GM20431 (cell line): ENCODE data around the gene MCRS1.
"Not testable (repeated sequence)": the region's sequence is repeated elsewhere in the genome, so short reads cannot be mapped to it uniquely, and the experiment has no call there.

ENCODE experiments used
- in situ Hi-C: fragments of 300-500 bp; cut with MseI, MboI; formaldehyde crosslinking; loops from one replicate; pipeline ENCODE4 v1.15.0; 2020; ENCODE audit warnings: low sequenced_read_pairs; ENCODE audit not compliant: unreplicated experiment

MCRS1 gene

GRCh38 chr12:49567611-49568441 is at the start of gene MCRS1:
Gene MCRS1, minus strand, starts transcription at chr12:49568142. Its CDS starts 1,411 bp downstream, at chr12:49566731.
- in situ Hi-C loops, result no loop called here

DNA sequence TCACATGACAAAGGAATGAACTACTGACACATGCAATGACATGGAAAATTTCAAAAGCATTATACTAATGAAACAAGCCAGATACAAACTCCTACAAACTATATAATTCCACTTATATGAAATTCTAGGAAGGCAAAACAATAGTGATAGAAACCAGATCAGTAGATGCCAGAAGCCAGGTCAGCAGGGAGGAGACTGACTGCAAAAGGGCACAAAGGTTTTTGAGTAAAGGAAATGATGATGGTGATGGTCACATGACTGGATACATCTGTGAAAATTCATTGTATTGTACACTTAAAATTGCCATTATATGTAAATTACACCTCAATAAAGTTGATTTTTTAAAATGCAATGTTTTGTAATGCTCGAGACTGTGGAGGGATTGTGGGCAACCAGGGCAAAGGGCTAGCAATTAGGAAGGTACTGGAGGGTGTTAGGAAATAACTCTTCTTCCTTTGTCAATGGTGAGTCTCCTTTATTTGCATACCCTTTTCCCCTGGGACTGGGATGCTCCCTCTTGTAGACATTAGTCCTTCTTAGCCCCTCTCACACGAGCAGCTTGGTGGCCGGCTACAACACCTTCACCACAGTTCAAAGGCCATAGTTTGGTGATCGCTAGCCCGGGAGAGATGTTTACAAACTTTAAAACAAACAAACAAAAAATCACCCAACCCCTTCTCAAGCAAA is 48.7 kb upstream of the MCRS1 start:
- in situ Hi-C loops, result no loop called here

DNA sequence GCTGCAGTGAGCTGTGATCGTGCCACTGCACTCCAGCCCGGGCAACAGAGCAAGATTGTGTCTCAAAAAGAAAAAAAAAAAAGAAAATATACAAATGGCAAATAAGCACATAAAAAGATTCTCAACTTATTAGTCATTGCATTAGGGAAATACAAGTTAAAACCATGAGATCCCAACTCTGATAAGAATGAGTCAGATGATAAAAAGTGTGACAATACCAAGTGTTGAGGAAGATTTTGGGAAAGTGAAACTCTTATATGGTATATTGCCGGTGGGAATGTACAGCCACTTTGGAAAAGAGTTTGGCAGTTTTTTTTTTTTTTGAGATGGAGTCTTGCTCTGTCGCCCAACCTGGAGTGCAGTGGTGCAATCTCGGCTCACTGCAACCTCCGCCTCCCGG is 47.8 kb upstream of the MCRS1 start:
- in situ Hi-C loops, result no loop called here

DNA sequence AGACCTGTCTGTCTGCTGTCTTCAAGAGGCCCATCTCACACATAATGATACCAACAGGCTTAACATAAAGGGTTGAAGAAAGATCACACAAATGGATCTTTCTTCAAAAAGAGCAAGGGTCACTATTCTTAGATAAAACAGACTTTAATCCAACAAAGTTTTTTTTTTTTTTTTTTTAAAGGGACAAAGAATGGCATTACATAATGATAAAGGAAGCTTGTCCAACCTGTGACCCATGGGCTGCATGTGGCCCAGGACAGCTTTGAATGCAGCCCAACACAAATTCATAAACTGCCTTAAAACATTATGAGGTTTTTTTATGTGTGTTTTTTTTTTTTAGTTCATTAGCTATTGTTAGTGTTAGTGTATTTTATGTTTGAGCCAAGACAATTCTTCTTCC is 44.3 kb upstream of the MCRS1 start:
- in situ Hi-C loops, result no loop called here

GRCh38 chr12:49610785-49611184 is 42.8 kb upstream of the MCRS1 start:
- in situ Hi-C loops, result not testable (repeated sequence)

- in situ Hi-C loops, result no loop called here
Measured at GRCh38 chr12:49609875-49610154, 41.9 kb upstream of the MCRS1 start.

- in situ Hi-C loops, result no loop called here
Measured at GRCh38 chr12:49609059-49609874, 41.3 kb upstream of the MCRS1 start.

- in situ Hi-C loops, result not testable (repeated sequence)
Measured at GRCh38 chr12:49605539-49605938, 37.6 kb upstream of the MCRS1 start, which contains the start of gene FAM186B. Gene FAM186B, minus strand, starts transcription at chr12:49605639. Its CDS starts 162 bp downstream, at chr12:49605477.

DNA sequence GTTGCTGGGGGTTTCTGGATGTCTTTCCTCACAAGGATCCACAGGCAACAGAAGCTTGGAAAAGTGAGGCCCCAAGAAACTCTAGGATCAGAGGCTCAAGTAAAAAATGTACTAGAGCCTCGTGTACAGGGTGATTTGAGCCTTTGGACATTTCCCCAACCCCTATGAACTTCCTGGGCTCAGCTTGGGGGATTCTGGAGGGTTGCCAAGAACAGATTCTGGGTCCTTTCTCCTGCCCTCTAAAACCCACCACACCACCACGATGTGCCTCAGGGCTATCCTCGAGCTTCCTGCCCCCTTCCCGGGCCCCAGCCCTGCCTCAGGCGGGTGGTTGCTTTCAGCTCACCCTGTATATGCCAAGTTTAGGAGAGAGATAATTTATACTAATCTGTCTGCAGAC is 36.9 kb upstream of the MCRS1 start:
- in situ Hi-C loops, result no loop called here

DNA sequence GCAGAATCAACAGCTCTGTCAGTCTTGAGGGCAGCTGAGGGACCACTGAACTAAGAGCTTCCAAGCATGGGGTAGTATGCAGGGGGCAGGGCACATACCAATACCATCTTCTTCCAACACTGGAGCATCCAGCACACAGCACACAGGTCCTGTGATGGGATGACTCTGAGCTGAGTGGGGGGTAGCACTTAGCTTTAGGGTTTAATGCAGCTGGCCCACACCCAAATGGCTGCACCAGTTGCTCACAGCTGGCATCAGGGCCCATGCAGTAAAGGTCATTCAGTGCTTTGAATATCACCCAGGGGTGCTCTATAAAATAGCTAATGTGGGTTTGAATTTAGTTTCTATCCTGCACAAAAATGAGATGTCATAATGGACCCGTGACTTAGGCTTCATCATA is 35.8 kb upstream of the MCRS1 start:
- in situ Hi-C loops, result no loop called here

- in situ Hi-C loops, result no loop called here
Measured at GRCh38 chr12:49599961-49600360, 32.0 kb upstream of the MCRS1 start.

- in situ Hi-C loops, result no loop called here
Measured at GRCh38 chr12:49598527-49598926, 30.6 kb upstream of the MCRS1 start.

- in situ Hi-C loops, result no loop called here
Measured at GRCh38 chr12:49588721-49589516, 21.0 kb upstream of the MCRS1 start.

DNA sequence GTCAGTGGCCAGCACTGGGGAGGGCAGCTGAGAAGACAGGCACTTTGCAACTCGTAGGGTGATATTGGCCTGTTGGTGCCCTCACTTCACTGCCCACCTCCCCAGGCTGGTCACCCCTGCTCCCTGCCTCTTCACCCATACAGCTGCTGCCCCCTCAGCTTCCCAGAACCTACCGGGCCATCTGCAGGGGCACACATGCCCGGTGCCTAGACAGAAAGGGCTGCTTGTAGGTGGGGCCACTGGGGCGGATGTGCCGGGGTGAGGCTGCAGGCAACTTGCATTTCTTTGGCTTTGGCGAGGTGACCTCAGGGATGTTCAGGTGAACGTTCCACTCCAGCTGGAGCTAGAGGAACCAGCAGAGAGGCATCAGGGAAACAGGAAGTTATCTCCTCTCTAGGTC is 20.3 kb upstream of the MCRS1 start:
- in situ Hi-C loops, result no loop called here

DNA sequence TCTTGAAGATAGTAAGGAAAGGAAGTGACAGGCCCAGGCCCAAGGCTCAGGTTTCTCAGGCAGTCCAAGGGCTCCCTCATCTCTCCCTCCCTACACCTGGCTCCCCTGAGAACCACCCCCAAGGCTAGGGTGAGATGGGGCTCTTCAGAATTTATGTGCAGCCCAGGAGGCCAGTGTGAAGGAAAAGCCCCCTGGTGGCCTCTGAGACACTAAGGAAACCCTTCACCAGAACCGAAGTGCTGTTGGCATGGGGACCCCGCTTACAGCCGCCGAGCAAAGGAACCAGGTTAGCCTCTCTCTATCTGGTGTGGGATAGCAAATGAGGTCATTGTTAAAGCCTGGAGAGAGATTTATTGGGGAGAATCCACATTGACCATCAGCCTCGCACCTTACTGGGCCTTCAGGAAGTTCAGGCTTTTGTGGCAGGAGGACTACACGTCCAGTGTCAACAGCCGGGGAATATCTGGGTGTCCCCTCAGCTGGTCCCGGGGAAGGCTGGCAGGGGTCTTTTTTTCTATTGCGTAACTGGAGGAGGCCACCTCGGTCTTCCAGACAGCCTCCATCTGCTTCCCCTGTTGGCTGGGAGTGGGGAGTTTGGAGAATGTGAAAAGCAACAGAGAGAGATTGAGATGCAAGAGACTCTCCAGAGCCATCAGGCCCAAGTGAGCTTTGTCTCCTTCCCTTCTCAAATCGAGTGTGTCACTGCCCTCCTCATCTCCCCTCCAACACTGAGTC is 19.4 kb upstream of the MCRS1 start:
- in situ Hi-C loops, result no loop called here

DNA sequence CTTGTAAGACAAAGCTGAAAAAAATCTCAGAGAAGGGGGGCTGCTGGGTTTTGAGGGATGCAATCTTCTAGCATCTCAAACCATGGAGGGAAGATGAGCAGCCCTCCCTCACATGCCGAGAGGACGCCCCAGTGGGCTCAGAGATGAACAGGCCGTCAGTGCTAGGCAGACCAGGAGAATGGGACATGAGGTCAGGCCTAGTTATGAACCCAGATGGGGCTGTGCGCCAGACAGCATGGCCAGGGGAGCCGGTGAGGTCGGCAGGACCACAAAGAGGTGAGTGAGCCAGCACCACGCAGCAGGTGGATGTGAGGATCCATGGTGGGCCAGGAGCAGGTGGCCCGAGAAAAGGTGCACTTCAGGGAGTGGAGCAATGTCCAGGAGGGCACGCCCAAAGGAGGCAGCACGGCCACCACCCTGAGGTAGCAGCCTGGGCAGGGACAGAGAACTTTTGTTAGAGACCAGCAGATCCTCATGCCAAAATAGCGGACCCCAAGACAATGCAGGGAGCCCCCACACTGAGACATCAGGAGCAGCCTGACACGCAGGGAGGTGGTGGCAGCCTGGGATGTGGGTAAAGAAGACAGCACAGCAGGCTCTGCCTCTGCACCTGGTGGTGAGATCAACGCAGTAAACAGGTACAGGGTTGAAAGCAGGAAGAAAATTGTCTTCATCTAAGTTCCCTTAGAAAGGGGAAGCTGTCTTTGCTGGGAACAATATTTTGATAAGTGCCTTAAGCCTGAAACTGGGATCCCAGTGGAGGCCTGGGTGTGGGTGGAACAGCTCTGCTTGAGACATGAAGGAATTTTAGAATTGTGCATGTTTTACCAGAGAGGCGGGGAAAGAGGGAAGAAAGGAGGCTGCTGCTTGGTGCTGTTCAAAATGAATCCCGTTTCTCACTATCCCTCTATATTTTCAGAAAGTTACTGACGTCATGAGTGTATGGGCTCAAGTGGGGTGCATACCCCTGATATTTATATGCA is 17.8 kb upstream of the MCRS1 start:
- in situ Hi-C loops, result no loop called here

DNA sequence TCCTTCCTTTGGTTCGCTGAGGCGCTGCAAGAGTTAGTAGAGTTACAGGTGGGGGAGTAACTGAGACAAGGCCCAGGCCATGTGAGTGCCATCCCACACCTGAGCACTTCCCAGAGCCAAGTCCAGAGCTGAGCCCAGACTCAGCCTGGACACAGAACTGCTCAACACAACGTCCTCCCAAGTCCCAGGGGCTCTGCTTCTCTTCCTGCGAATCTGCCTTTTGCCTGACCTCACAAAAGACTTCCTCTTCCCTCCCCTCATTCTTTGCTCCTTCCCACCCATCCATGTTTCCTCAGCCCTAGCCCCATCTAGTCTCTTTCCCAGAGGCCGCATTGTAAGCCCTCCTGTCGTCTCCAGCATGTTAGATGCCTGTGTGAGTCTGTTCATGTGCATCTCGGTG is 16.6 kb upstream of the MCRS1 start:
- in situ Hi-C loops, result no loop called here

DNA sequence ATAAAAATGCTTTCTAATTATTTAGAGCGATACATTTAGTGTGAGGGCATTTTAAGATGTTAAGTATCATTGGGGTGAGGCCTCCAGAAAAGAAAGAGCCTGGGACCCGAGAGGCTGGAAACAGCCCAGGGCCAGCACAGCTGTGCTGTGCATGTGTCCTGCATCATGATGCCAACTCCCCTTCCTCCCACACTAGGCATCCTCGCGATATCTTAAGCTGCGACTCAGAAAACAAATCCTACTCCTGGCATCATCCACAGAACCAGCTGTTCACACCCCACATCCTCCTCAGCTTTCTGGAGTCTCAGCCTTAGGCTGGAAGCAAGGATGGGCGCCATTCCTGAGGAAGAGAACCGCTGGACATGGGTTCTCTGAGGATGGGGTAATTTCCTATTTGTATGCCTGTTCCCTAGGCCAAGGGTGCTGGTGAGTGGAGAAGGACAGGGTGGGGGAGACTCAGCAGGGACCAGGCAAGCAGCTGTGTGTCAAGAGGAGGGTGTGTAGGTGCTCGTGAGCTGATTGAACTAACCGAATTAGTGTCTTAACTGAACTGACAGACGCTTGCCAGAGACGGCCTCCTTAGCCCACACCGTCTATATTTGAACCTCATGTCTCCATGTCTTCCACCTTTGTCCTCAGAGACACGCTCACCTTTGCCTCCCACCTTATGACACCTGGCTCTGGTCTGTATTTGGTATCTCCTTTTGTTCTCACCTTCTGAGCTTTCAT is 15.6 kb upstream of the MCRS1 start:
- in situ Hi-C loops, result no loop called here
